WTC11 (cell line): ENCODE data around the gene SLC16A9. TPM values are rescaled to one million over a fixed set of nuclear protein-coding genes. Genes with fewer than 3 reads are reported as not detected.

Experiments used
- ATAC-seq: fragments of 200-7000 bp; cut with Tn5 transposase; 2 replicates; pipeline ENCODE4 v1.10.0; 2021; ENCODE audit warnings: mild to moderate bottlenecking, moderate library complexity
- CTCF ChIA-PET: fragments of 300-600 bp; sonication (Branson Sonifier 250); formaldehyde crosslinking; loops from one replicate; lab custom pipeline; 2021; ENCODE audit warnings: antibody characterized with exemption; lab: Charles Lee
- POLR2A ChIA-PET: fragments of 350-600 bp; sonication (Branson Sonifier 250); formaldehyde crosslinking; loops from one replicate; lab custom pipeline; 2021; ENCODE audit warnings: antibody characterized with exemption; lab: Charles Lee
- DNase-seq: peaks from one replicate; pipeline ENCODE4 v3.0.0; 2021; ENCODE audit warnings: low spot score
- H3K27ac Mint-ChIP-seq: 2 replicates; pipeline ENCODE4 v1.8.0; 2021; ENCODE audit warnings: mixed read lengths
- H3K27me3 Mint-ChIP-seq: 2 replicates; pipeline ENCODE4 v1.8.0; 2021; ENCODE audit warnings: low read depth, mild to moderate bottlenecking, moderate library complexity, mixed read lengths
- H3K36me3 Mint-ChIP-seq: 2 replicates; pipeline ENCODE4 v1.8.0; 2021; ENCODE audit warnings: mixed read lengths
- H3K4me1 Mint-ChIP-seq: 2 replicates; pipeline ENCODE4 v1.8.0; 2022; ENCODE audit warnings: mixed read lengths
- H3K4me3 Mint-ChIP-seq: 2 replicates; pipeline ENCODE4 v1.8.0; 2021; ENCODE audit warnings: mild to moderate bottlenecking, moderate library complexity, mixed read lengths
- H3K9me3 Mint-ChIP-seq: 2 replicates; pipeline ENCODE4 v1.8.0; 2021; ENCODE audit warnings: mixed read lengths
- AFF4 ChIP-seq: sonication (generic); formaldehyde crosslinking; IDR thresholded peaks from 2 replicates; pipeline ENCODE4 v1.8.1; 2023; ENCODE audit warnings: mild to moderate bottlenecking, missing genetic modification reagents, borderline replicate concordance
- ARID4B ChIP-seq: sonication (generic); formaldehyde crosslinking; IDR thresholded peaks from 2 replicates; pipeline ENCODE4 v1.8.0; 2023; ENCODE audit warnings: missing genetic modification reagents, mild to moderate bottlenecking, borderline replicate concordance
- ATF1 ChIP-seq: sonication (generic); formaldehyde crosslinking; IDR thresholded peaks from 2 replicates; pipeline ENCODE4 v1.8.1; 2023; ENCODE audit warnings: mild to moderate bottlenecking, moderate library complexity, missing genetic modification reagents
- CDX4 ChIP-seq: fragments of 250-450 bp; sonication (Bioruptor Pico); IDR thresholded peaks from 2 replicates; pipeline ENCODE4 v1.9.0; 2021; ENCODE audit warnings: moderate library complexity, mild to moderate bottlenecking, inconsistent platforms, borderline replicate concordance
- CREB1 ChIP-seq: sonication (generic); formaldehyde crosslinking; IDR thresholded peaks from 2 replicates; pipeline ENCODE4 v1.8.0; 2023; ENCODE audit warnings: mild to moderate bottlenecking, missing genetic modification reagents
- CREM ChIP-seq: sonication (generic); formaldehyde crosslinking; IDR thresholded peaks from 2 replicates; pipeline ENCODE4 v1.8.1; 2022; ENCODE audit warnings: mild to moderate bottlenecking, missing genetic modification reagents, moderate library complexity
- E2F1 ChIP-seq: sonication (generic); formaldehyde crosslinking; IDR thresholded peaks from 2 replicates; pipeline ENCODE4 v1.8.0; 2022; ENCODE audit warnings: mild to moderate bottlenecking, missing genetic modification reagents
- ERG ChIP-seq: fragments of 250-450 bp; sonication (Bioruptor Pico); IDR thresholded peaks from 2 replicates; pipeline ENCODE4 v1.8.0; 2021; ENCODE audit warnings: mild to moderate bottlenecking
- FOXP4 ChIP-seq: sonication (generic); formaldehyde crosslinking; IDR thresholded peaks from 2 replicates; pipeline ENCODE4 v1.8.0; 2022; ENCODE audit warnings: mild to moderate bottlenecking, missing genetic modification reagents
- GABPB1 ChIP-seq: sonication (generic); formaldehyde crosslinking; IDR thresholded peaks from 2 replicates; pipeline ENCODE4 v1.8.1; 2023; ENCODE audit warnings: mild to moderate bottlenecking, missing genetic modification reagents
- GTF2I ChIP-seq: fragments of 250-450 bp; sonication (Bioruptor Pico); conservative IDR thresholded peaks from 2 replicates; pipeline ENCODE4 v1.4.0; 2021; ENCODE audit warnings: mild to moderate bottlenecking
- IRF1 ChIP-seq: sonication (generic); formaldehyde crosslinking; IDR thresholded peaks from 2 replicates; pipeline ENCODE4 v1.8.0; 2023; ENCODE audit warnings: missing genetic modification reagents
- IRF2 ChIP-seq: sonication (generic); formaldehyde crosslinking; IDR thresholded peaks from 2 replicates; pipeline ENCODE4 v1.8.0; 2022; ENCODE audit warnings: low read depth, missing genetic modification reagents, borderline replicate concordance
- RORB ChIP-seq: fragments of 250-450 bp; sonication (Bioruptor Pico); IDR thresholded peaks from 2 replicates; pipeline ENCODE4 v1.9.0; 2021; ENCODE audit warnings: mild to moderate bottlenecking
- TEAD4 ChIP-seq: sonication (generic); formaldehyde crosslinking; IDR thresholded peaks from 2 replicates; pipeline ENCODE4 v1.8.0; 2022; ENCODE audit warnings: mild to moderate bottlenecking, missing genetic modification reagents
- USF1 ChIP-seq: sonication (generic); formaldehyde crosslinking; IDR thresholded peaks from 2 replicates; pipeline ENCODE4 v1.8.0; 2022; ENCODE audit warnings: mild to moderate bottlenecking, missing genetic modification reagents
- ZNF219 ChIP-seq: sonication (generic); formaldehyde crosslinking; IDR thresholded peaks from 2 replicates; pipeline ENCODE4 v1.8.0; 2023; ENCODE audit warnings: missing genetic modification reagents, mild to moderate bottlenecking, borderline replicate concordance
- total RNA-seq: library from RNA; stranded (reverse); gene quantifications from 3 replicates; pipeline ENCODE4 v1.2.3, GENCODE V29; 2021

SLC16A9 gene
- total RNA-seq, 1 experiment from 2014 or later = 4.0 TPM

GRCh38 chr10:59655309-59655708 is 54.3 kb downstream of the SLC16A9 start:
- CTCF ChIA-PET = no interaction called here
- POLR2A ChIA-PET = no interaction called here
- H3K27me3 Mint-ChIP-seq = no peaks in the 10 kb centered on the region
- H3K36me3 Mint-ChIP-seq = peaks cover 4% of the 10 kb centered on the region; the same call in 1 of the 2 replicates
- no peak overlapping the region for H3K27ac Mint-ChIP-seq
- H3K4me1 Mint-ChIP-seq = peaks cover 17% of the 10 kb centered on the region
- H3K4me3 Mint-ChIP-seq = no peak overlapping the region
- peaks cover 10% of the 10 kb centered on the region for H3K9me3 Mint-ChIP-seq
- no peak for DNase-seq
- no peak for ATAC-seq
- TF ChIP-seq CREB1 (CRISPR knock-in tag) = no peak
- TF ChIP-seq TEAD4 (CRISPR knock-in tag) = no peak
- no peak for TF ChIP-seq RORB (CRISPR knock-in tag)
- no peak for TF ChIP-seq ATF1 (CRISPR knock-in tag)

- peaks cover 21% of the 10 kb centered on the region for H3K4me1 Mint-ChIP-seq
- H3K27me3 Mint-ChIP-seq = no peaks in the 10 kb centered on the region
- no peak for ATAC-seq
- POLR2A ChIA-PET = no interaction called here
- no peak for TF ChIP-seq ARID4B (CRISPR knock-in tag)
- no peak for TF ChIP-seq ZNF219 (CRISPR knock-in tag)
- no peak for TF ChIP-seq IRF2 (CRISPR knock-in tag)
- TF ChIP-seq FOXP4 (CRISPR knock-in tag) = no peak
- no peak for TF ChIP-seq GTF2I
- no peak for TF ChIP-seq E2F1 (CRISPR knock-in tag)
- no peak overlapping the region for H3K4me3 Mint-ChIP-seq
- H3K27ac Mint-ChIP-seq = no peak overlapping the region
- H3K36me3 Mint-ChIP-seq = no peaks in the 10 kb centered on the region; the same call in 1 of the 2 replicates
- no peak for DNase-seq
- H3K9me3 Mint-ChIP-seq = no peaks in the 10 kb centered on the region
- CTCF ChIA-PET = no interaction called here
Measured at GRCh38 chr10:59654007-59654406, 55.6 kb downstream of the SLC16A9 start.

GRCh38 chr10:59651902-59652301 is 57.7 kb downstream of the SLC16A9 start:
- no peak overlapping the region for H3K4me3 Mint-ChIP-seq
- no peak overlapping the region for H3K27ac Mint-ChIP-seq
- H3K27me3 Mint-ChIP-seq = no peaks in the 10 kb centered on the region
- TF ChIP-seq GTF2I (no peak), IRF1 (no peak), USF1 (CRISPR knock-in tag) (no peak), AFF4 (CRISPR knock-in tag) (no peak), ATF1 (CRISPR knock-in tag) (no peak), CDX4 (CRISPR knock-in tag) (no peak), CREM (CRISPR knock-in tag) (no peak), GABPB1 (CRISPR knock-in tag) (no peak), ERG (CRISPR knock-in tag) (no peak)
- DNase-seq (no peak), ATAC-seq (no peak)
- H3K36me3 Mint-ChIP-seq = no peaks in the 10 kb centered on the region; the same call in 1 of the 2 replicates
- ChIA-PET CTCF (no interaction called here), POLR2A (no interaction called here)
- H3K4me1 Mint-ChIP-seq = peaks cover 12% of the 10 kb centered on the region
- no peaks in the 10 kb centered on the region; the same call in 1 of the 2 replicates for H3K9me3 Mint-ChIP-seq
